HepG2 (cell line): ENCODE data around the gene SPATC1L. TPM values are rescaled to one million over a fixed set of nuclear protein-coding genes. Genes with fewer than 3 reads are reported as not detected.
"Not testable (repeated sequence)": the region's sequence is repeated elsewhere in the genome, so short reads cannot be mapped to it uniquely, and the experiment has no call there.

Experiments
- ATAC-seq: fragments of 200-7000 bp; cut with Tn5 transposase; 3 replicates; pipeline ENCODE4 v1.9.1; 2020; ENCODE audit warnings: mild to moderate bottlenecking, moderate library complexity
- BruUV-seq: library from RNA; stranded (reverse); fragments of 400-500 nt; replicated peaks from 2 replicates; lab custom pipeline; 2021; lab: Mats Ljungman, UMichigan
- CTCF ChIA-PET: fragments of 300-600 bp; formaldehyde crosslinking; extraction: SDS; loops from one replicate; lab custom pipeline; 2021; ENCODE audit warnings: low total read pairs, inconsistent platforms, low intra/inter-chr PET ratio; lab: Yijun Ruan, JAX
- POLR2A ChIA-PET: fragments of 350-600 bp; sonication (Branson Sonifier 250); formaldehyde crosslinking; loops from one replicate; lab custom pipeline; 2020; ENCODE audit warnings: antibody characterized with exemption, inconsistent platforms; lab: Yijun Ruan, JAX
- DNase-seq: peaks from one replicate; pipeline ENCODE4 v3.0.0-alpha.2; 2015; ENCODE audit warnings: low spot score
- FAIRE-seq: peaks from 3 replicates; lab custom pipeline; 2011; peaks lifted over from hg19 to GRCh38; lab: Jason Lieb, UNC
- H2AFZ ChIP-seq: one replicate; pipeline ENCODE4 v1.6.1; 2011; ENCODE audit warnings: low read length, inconsistent platforms
- H3K27ac ChIP-seq: fragments of 300-600 bp; 3 replicates; pipeline ENCODE4 v1.8.0; 2011; ENCODE audit warnings: mixed run types, mild to moderate bottlenecking, mixed read lengths, low read length, inconsistent platforms; ENCODE audit not compliant: insufficient read depth; ENCODE audit errors: extremely low read length
- H3K27me3 ChIP-seq, 2 experiments: fragments of 200-600 bp in 1 of 2; 2 replicates in 1 of 2; 3 replicates in 1 of 2; pipeline versions ENCODE4 v1.6.0 to v1.8.0; 2011; ENCODE audit warnings: low read length in 2 of 2, mild to moderate bottlenecking in 2 of 2, moderate library complexity in 2 of 2, inconsistent platforms in 1 of 2; ENCODE audit not compliant: insufficient read depth in 2 of 2, control insufficient read depth in 1 of 2
- H3K36me3 ChIP-seq, 2 experiments: fragments of 200-600 bp in 1 of 2; replicated peaks in 1 of 2; 2 replicates in 1 of 2; 3 replicates in 1 of 2; pipeline versions ENCODE4 v1.5.1 to v1.8.0; 2011; ENCODE audit warnings: low read length in 2 of 2, inconsistent platforms in 1 of 2; ENCODE audit not compliant: insufficient read depth in 2 of 2, control insufficient read depth in 1 of 2
- H3K4me1 ChIP-seq: 2 replicates; pipeline ENCODE4 v1.5.1; 2012; ENCODE audit warnings: low read length, inconsistent platforms; ENCODE audit not compliant: insufficient read depth
- H3K4me2 ChIP-seq: 2 replicates; pipeline ENCODE4 v1.6.0; 2011; ENCODE audit warnings: low read depth, low read length, inconsistent platforms
- H3K4me3 ChIP-seq, 3 experiments: fragments of 200-600 bp in 1 of 3; sonication (generic), shearing (Covaris generic) in 1 of 3; replicated peaks in 1 of 3; 2 replicates each; pipeline ENCODE4 v1.5.1; 2011 to 2016; ENCODE audit warnings: low read length in 3 of 3, inconsistent platforms in 2 of 3, low read depth in 2 of 3, mild to moderate bottlenecking in 2 of 3, control low read depth in 1 of 3, mixed read lengths in 1 of 3; ENCODE audit not compliant: insufficient read depth in 1 of 3
- H3K79me2 ChIP-seq: one replicate; pipeline ENCODE4 v1.6.1; 2011; ENCODE audit warnings: low read length, inconsistent platforms; ENCODE audit not compliant: insufficient read depth
- H3K9ac ChIP-seq: 2 replicates; pipeline ENCODE4 v1.6.0; 2011; ENCODE audit warnings: mild to moderate bottlenecking, low read depth, low read length, inconsistent platforms; ENCODE audit not compliant: insufficient read depth
- H3K9me3 ChIP-seq: 2 replicates; pipeline ENCODE4 v1.5.1; 2012; ENCODE audit warnings: mild to moderate bottlenecking, low read length
- H4K20me1 ChIP-seq: 2 replicates; pipeline ENCODE4 v1.6.0; 2011; ENCODE audit warnings: inconsistent platforms, mild to moderate bottlenecking, low read length, moderate library complexity; ENCODE audit not compliant: insufficient read depth
- KDM6A ChIP-seq: IDR thresholded peaks from 2 replicates; pipeline ENCODE4 v1.6.1; 2016; ENCODE audit warnings: low read depth
- KLF16 ChIP-seq, 2 experiments: sonication (generic) in 1 of 2; formaldehyde crosslinking in 1 of 2; IDR thresholded peaks; 2 replicates each; pipeline versions ENCODE4 v1.6.1 to v1.8.0; 2016 to 2023; ENCODE audit warnings: missing genetic modification reagents in 2 of 2, missing compliant biosample characterization in 1 of 2
- POLR2A ChIP-seq, 2 experiments: IDR thresholded peaks; 2 replicates each; pipeline ENCODE4 v1.6.1; 2011; ENCODE audit warnings: low read depth in 2 of 2, low read length in 2 of 2, mild to moderate bottlenecking in 1 of 2, moderate library complexity in 1 of 2; ENCODE audit not compliant: insufficient read depth in 1 of 2
- POLR2AphosphoS5 ChIP-seq: IDR thresholded peaks from 2 replicates; pipeline ENCODE4 v1.6.1; 2012; ENCODE audit warnings: low read depth, low read length
- RFX3 ChIP-seq: IDR thresholded peaks from 2 replicates; pipeline ENCODE4 v1.6.1; 2016; ENCODE audit warnings: missing biosample characterization, missing genetic modification reagents
- ZFP62 ChIP-seq: sonication (generic); formaldehyde crosslinking; IDR thresholded peaks from 2 replicates; pipeline ENCODE4 v1.4.0; 2020; ENCODE audit warnings: missing genetic modification reagents
- ZNF205 ChIP-seq: IDR thresholded peaks from 2 replicates; pipeline ENCODE4 v1.6.1; 2018; ENCODE audit warnings: missing biosample characterization, missing genetic modification reagents
- ZNF878 ChIP-seq: sonication (generic); formaldehyde crosslinking; IDR thresholded peaks from 2 replicates; pipeline ENCODE4 v1.8.1; 2023; ENCODE audit warnings: mild to moderate bottlenecking, missing genetic modification reagents, moderate library complexity
- WGBS: methylation state at CpG from one replicate; pipeline ENCODE4 v1.1.6; 2017; ENCODE audit warnings: low lambda C conversion rate; 5-methylcytosine and 5-hydroxymethylcytosine counted together
- in situ Hi-C: cut with HindIII; loops from 2 replicates; pipeline ENCODE4 v1.10.0; 2017; ENCODE audit warnings: low pct_unique_long_range_greater_than_20kb; ENCODE audit not compliant: extremely low pct_ligation_motif_present
- intact Hi-C: fragments of 100-400 bp; cut with micrococcal nuclease; formaldehyde crosslinking; loops from one replicate; pipeline ENCODE4 v1.10.0; 2022; ENCODE audit not compliant: unreplicated experiment
- polyA plus RNA-seq, 8 experiments: library from polyadenylated mRNA; depleted of rRNA in 3 of 8; stranded (reverse) in 7 of 8; unstranded in 1 of 8; fragments of >200 nt; fragmentation: Illumina TruSeq in 4 of 8; extraction: Trizol in 4 of 8; gene quantifications; 2 replicates each; pipeline versions ENCODE4 v1.2.1 to v1.2.3, GENCODE V29; 2011 to 2016; ENCODE audit warnings: low read depth in 4 of 8, missing spikeins in 1 of 8, mixed read lengths in 1 of 8; ENCODE audit not compliant: insufficient read depth in 1 of 8
- total RNA-seq, 5 experiments: library from RNA; depleted of rRNA; stranded (reverse); fragments of >200 nt; fragmentation: Illumina TruSeq; extraction: Trizol; gene quantifications; 2 replicates each; pipeline ENCODE4 v1.2.3, GENCODE V29; 2016; ENCODE audit warnings: low read depth in 1 of 5
- TF ChIP-seq, protein P1 (sequence below): sonication (generic); formaldehyde crosslinking; IDR thresholded peaks from 2 replicates; pipeline ENCODE4 v1.4.0; 2020; ENCODE audit warnings: mild to moderate bottlenecking, missing genetic modification reagents
- TF ChIP-seq, protein P2 (sequence below): sonication (generic); formaldehyde crosslinking; IDR thresholded peaks from 2 replicates; pipeline ENCODE4 v1.8.1; 2023; ENCODE audit warnings: missing genetic modification reagents, mild to moderate bottlenecking, borderline replicate concordance
- TF ChIP-seq, protein P3 (sequence below): sonication (generic); formaldehyde crosslinking; IDR thresholded peaks from 2 replicates; pipeline ENCODE4 v1.9.0; 2021; ENCODE audit warnings: missing genetic modification reagents, borderline replicate concordance
- TF ChIP-seq, protein P4 (sequence below): sonication (generic); formaldehyde crosslinking; IDR thresholded peaks from 2 replicates; pipeline ENCODE4 v1.4.0; 2020; ENCODE audit warnings: mild to moderate bottlenecking, missing genetic modification reagents

Gene SPATC1L
- total and polyA plus RNA-seq, 2 of the 13 experiments (the other 11 are each of a cell fraction or from before 2014, with no cell fraction given), result 1.4 to 3.3 TPM

- CTCF ChIA-PET, H3K4me3 ChIP-seq, H3K79me2 ChIP-seq, POLR2A ChIA-PET, intact Hi-C loops, DNase-seq, FAIRE-seq, H3K4me2 ChIP-seq, H3K4me1 ChIP-seq, H3K27ac ChIP-seq, H2AFZ ChIP-seq, BruUV-seq, in situ Hi-C loops, H3K27me3 ChIP-seq, ATAC-seq, H3K9me3 ChIP-seq, H3K9ac ChIP-seq: not testable (repeated sequence)
- Histone ChIP-seq H3K36me3 (peaks cover 14 to 25% of the 10 kb centered on the region in 2 experiments; a peak in 4 of 5 replicates), H4K20me1 (peaks cover 13% of the 10 kb centered on the region; the same call in 1 of the 2 replicates)
- TF ChIP-seq POLR2A (IDR thresholded peaks at IDR 0.05; ENCODE audit: insufficient read depth in 1 of 2, low read depth in 2 of 2, low read length in 2 of 2), result 0 out of 4 replicates have a peak, but pooled peaks of 1 of the 2 experiments have one; percentile 40
- peak; percentile 33; the same call in 1 of the 2 replicates for TF ChIP-seq POLR2AphosphoS5
- 93% methylated on average over 29 of the region's 29 CpGs for WGBS
These were observed 43.8 kb downstream of the SPATC1L start for GRCh38 chr21:46140352-46141003.

- no peak for ATAC-seq
- no TSS peak for BruUV-seq
- Histone ChIP-seq H3K79me2 (no peaks in the 10 kb centered on the region), H3K9me3 (no peaks in the 10 kb centered on the region), H3K4me1 (peaks cover 7% of the 10 kb centered on the region; the same call in 1 of the 2 replicates), H2AFZ (no peak overlapping the region), H4K20me1 (peaks cover 16% of the 10 kb centered on the region; the same call in 1 of the 2 replicates), H3K4me2 (no peak overlapping the region), H3K27ac (no peak overlapping the region), H3K36me3 (peaks cover 13 to 20% of the 10 kb centered on the region in 2 experiments; a peak in 4 of 5 replicates), H3K9ac (no peak overlapping the region), H3K4me3 (no peak overlapping the region), H3K27me3 (no peaks in the 10 kb centered on the region)
- in situ Hi-C loops, result no loop called here
- no peak for DNase-seq
- intact Hi-C loops, result no loop called here
- ChIA-PET CTCF (no interaction called here), POLR2A (no interaction called here)
- no peak for FAIRE-seq
- WGBS, result 98% methylated on average over 12 of the region's 15 CpGs
- no peak for TF ChIP-seq ZNF878
- TF ChIP-seq, protein P1, sequence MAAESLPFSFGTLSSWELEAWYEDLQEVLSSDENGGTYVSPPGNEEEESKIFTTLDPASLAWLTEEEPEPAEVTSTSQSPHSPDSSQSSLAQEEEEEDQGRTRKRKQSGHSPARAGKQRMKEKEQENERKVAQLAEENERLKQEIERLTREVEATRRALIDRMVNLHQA, result no peak
- no peak for TF ChIP-seq KLF16 (CRISPR knock-in tag; IDR thresholded peaks at IDR 0.05)
- TF ChIP-seq, protein P2, sequence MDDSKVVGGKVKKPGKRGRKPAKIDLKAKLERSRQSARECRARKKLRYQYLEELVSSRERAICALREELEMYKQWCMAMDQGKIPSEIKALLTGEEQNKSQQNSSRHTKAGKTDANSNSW (CRISPR knock-in tag), result no peak
- no peak for TF ChIP-seq ZNF205 (CRISPR knock-in tag)
- no peak for TF ChIP-seq ZFP62 (CRISPR knock-in tag)
- TF ChIP-seq RFX3 (CRISPR knock-in tag), result no peak
- TF ChIP-seq, protein P3, sequence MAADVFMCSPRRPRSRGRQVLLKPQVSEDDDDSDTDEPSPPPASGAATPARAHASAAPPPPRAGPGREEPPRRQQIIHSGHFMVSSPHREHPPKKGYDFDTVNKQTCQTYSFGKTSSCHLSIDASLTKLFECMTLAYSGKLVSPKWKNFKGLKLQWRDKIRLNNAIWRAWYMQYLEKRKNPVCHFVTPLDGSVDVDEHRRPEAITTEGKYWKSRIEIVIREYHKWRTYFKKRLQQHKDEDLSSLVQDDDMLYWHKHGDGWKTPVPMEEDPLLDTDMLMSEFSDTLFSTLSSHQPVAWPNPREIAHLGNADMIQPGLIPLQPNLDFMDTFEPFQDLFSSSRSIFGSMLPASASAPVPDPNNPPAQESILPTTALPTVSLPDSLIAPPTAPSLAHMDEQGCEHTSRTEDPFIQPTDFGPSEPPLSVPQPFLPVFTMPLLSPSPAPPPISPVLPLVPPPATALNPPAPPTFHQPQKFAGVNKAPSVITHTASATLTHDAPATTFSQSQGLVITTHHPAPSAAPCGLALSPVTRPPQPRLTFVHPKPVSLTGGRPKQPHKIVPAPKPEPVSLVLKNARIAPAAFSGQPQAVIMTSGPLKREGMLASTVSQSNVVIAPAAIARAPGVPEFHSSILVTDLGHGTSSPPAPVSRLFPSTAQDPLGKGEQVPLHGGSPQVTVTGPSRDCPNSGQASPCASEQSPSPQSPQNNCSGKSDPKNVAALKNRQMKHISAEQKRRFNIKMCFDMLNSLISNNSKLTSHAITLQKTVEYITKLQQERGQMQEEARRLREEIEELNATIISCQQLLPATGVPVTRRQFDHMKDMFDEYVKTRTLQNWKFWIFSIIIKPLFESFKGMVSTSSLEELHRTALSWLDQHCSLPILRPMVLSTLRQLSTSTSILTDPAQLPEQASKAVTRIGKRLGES (CRISPR knock-in tag), result no peak
- TF ChIP-seq KDM6A (CRISPR knock-in tag), result no peak
- TF ChIP-seq, protein P4, sequence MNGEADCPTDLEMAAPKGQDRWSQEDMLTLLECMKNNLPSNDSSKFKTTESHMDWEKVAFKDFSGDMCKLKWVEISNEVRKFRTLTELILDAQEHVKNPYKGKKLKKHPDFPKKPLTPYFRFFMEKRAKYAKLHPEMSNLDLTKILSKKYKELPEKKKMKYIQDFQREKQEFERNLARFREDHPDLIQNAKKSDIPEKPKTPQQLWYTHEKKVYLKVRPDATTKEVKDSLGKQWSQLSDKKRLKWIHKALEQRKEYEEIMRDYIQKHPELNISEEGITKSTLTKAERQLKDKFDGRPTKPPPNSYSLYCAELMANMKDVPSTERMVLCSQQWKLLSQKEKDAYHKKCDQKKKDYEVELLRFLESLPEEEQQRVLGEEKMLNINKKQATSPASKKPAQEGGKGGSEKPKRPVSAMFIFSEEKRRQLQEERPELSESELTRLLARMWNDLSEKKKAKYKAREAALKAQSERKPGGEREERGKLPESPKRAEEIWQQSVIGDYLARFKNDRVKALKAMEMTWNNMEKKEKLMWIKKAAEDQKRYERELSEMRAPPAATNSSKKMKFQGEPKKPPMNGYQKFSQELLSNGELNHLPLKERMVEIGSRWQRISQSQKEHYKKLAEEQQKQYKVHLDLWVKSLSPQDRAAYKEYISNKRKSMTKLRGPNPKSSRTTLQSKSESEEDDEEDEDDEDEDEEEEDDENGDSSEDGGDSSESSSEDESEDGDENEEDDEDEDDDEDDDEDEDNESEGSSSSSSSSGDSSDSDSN (CRISPR knock-in tag), result no peak
These were observed 44.6 kb downstream of the SPATC1L start for GRCh38 chr21:46139686-46140085.
